H1 (cell line): ENCODE measurements around the gene CAMK2G.

Source experiments
- BCL11A ChIP-seq, 2 experiments: IDR thresholded peaks; one replicate each; pipeline ENCODE4 v1.6.1; 2011; ENCODE audit warnings: low read depth in 2 of 2, low read length in 2 of 2, mild to moderate bottlenecking in 2 of 2
- SP1 ChIP-seq: IDR thresholded peaks from 2 replicates; pipeline ENCODE4 v1.6.1; 2011; ENCODE audit warnings: low read depth, low read length
- TAF1 ChIP-seq: IDR thresholded peaks from 2 replicates; pipeline ENCODE4 v1.6.1; 2011; ENCODE audit warnings: mild to moderate bottlenecking, low read depth, low read length

DNA sequence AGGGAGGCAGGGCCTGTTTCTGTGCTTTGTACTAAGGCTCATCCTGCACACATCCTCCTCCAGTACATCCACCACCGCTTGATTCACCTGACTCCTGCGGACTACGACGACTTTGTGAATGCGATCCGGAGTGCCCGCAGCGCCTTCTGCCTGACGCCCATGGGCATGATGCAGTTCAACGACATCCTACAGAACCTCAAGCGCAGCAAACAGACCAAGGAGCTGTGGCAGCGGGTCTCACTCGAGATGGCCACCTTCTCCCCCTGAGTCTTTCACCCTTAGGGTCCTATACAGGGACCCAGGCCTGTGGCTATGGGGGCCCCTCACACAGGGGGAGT, 73.1 kb downstream of the CAMK2G start:
- TF ChIP-seq SP1 (no peak), TAF1 (no peak), BCL11A (IDR thresholded peaks at IDR 0.05; ENCODE audit: low read depth in 2 of 2, low read length in 2 of 2) (no peak)
